Duodenal mucosa (tissue), 2 donors: Measurements from ENCODE around the gene CCSER1.
"Not testable (repeated sequence)": the region's sequence is repeated elsewhere in the genome, so short reads cannot be mapped to it uniquely, and the experiment has no call there.

Source experiments
- H3K27ac ChIP-seq: one replicate; pipeline ENCODE4 v1.7.0; 2013; ENCODE audit warnings: low read depth, low read length
- H3K27me3 ChIP-seq, 2 donors: one replicate each; pipeline ENCODE4 v1.7.0; 2013; ENCODE audit warnings: low read length in 2 of 2, control low read depth in 1 of 2; ENCODE audit not compliant: insufficient read depth in 2 of 2, control insufficient read depth in 1 of 2
- H3K36me3 ChIP-seq, 2 donors: one replicate each; pipeline ENCODE4 v1.7.0; 2013; ENCODE audit warnings: low read length in 2 of 2, control low read depth in 1 of 2; ENCODE audit not compliant: insufficient read depth in 2 of 2, control insufficient read depth in 1 of 2
- H3K4me1 ChIP-seq, 2 donors: one replicate each; pipeline ENCODE4 v1.7.0; 2013; ENCODE audit warnings: low read length in 2 of 2, control low read depth in 1 of 2; ENCODE audit not compliant: insufficient read depth in 2 of 2, control insufficient read depth in 1 of 2
- H3K4me3 ChIP-seq, 2 donors: one replicate each; pipeline ENCODE4 v1.7.0; 2013; ENCODE audit warnings: low read length in 2 of 2, low read depth in 1 of 2
- H3K9ac ChIP-seq, 2 donors: one replicate each; pipeline ENCODE4 v1.7.0; 2013; ENCODE audit warnings: low read length in 2 of 2, low read depth in 1 of 2
- H3K9me3 ChIP-seq, 2 donors: one replicate each; pipeline ENCODE4 v1.7.0; 2013; ENCODE audit warnings: low read length in 2 of 2, control low read depth in 1 of 2; ENCODE audit not compliant: control insufficient read depth in 1 of 2

CCSER1 gene

DNA sequence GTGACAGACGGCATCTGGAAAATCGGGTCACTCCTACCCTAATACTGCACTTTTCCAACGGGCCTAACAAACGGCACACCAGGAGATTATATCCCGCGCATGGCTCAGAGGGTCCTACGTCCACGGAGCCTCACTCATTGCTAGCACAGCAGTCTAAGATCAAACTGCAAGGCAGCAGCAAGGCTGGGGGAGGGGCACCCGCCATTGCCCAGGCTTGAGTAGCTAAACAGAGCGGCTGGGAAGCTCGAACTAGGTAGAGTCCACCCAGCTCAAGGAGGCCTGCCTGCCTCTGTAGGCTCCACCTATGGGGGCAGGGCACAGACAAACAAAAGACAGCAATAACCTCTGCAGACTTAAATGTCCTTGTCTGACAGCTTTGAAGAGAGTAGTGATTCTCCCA is 280.7 kb downstream of the CCSER1 start:
- H3K9me3 ChIP-seq, H3K27me3 ChIP-seq, H3K36me3 ChIP-seq, H3K27ac ChIP-seq, H3K4me3 ChIP-seq, H3K9ac ChIP-seq, H3K4me1 ChIP-seq: not testable (repeated sequence)

GRCh38 chr4:90412786-90413185 is 285.6 kb downstream of the CCSER1 start:
- H3K36me3 ChIP-seq, H3K27me3 ChIP-seq, H3K9ac ChIP-seq: not testable (repeated sequence)

GRCh38 chr4:90415116-90415515 is 287.9 kb downstream of the CCSER1 start:
- Histone ChIP-seq H3K4me3 (no peak overlapping the region), H3K9me3 (no peaks in the 10 kb centered on the region), H3K4me1 (no peaks in the 10 kb centered on the region), H3K9ac (no peak overlapping the region), H3K27me3 (no peaks in the 10 kb centered on the region), H3K27ac (no peak overlapping the region), H3K36me3 (no peaks in the 10 kb centered on the region)

More at GRCh38 chr4:90412786-90413185, 285.6 kb downstream of the CCSER1 start:
- H3K4me3 ChIP-seq, H3K9me3 ChIP-seq, H3K27ac ChIP-seq, H3K4me1 ChIP-seq: not testable (repeated sequence)

DNA sequence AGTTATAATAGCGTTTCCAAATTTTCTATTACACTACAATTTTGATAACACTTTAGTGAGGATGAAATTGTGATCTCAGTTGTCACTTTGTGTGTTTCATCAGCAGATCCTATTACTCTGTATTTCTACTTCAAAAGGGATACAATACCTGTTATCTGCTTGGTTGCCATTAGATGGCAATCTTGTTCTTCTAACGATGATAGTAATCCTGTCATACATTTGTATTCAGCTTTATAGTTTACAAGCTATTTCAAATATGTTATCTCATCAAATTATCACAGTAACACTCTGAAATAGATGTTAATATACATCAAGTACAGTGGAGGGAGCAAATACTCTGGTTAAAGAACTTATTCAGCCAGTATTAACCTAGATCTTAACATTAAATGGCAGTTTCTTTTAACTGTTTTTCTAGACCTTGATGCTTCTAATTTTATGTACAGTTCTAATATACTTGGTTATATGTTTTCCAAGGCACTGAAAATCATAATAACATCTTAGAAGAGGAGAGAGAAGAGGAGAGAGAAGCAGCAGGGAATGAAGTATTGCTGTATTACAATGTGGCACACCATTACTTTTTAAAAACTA is 292.0 kb downstream of the CCSER1 start:
- H3K27me3 ChIP-seq = no peaks in the 10 kb centered on the region
- no peaks in the 10 kb centered on the region for H3K9me3 ChIP-seq
- H3K36me3 ChIP-seq = no peaks in the 10 kb centered on the region
- no peak overlapping the region for H3K4me3 ChIP-seq
- no peaks in the 10 kb centered on the region for H3K4me1 ChIP-seq
- H3K9ac ChIP-seq = no peak overlapping the region
- H3K27ac ChIP-seq = no peak overlapping the region

- H3K36me3 ChIP-seq = no peaks in the 10 kb centered on the region
- H3K4me1 ChIP-seq = no peaks in the 10 kb centered on the region
- no peak overlapping the region for H3K4me3 ChIP-seq
- H3K9me3 ChIP-seq = no peaks in the 10 kb centered on the region
- no peak overlapping the region for H3K9ac ChIP-seq
- no peak overlapping the region for H3K27ac ChIP-seq
- no peaks in the 10 kb centered on the region for H3K27me3 ChIP-seq
Observed at GRCh38 chr4:90421161-90421560, 294.0 kb downstream of the CCSER1 start.

GRCh38 chr4:90425893-90426292 is 298.7 kb downstream of the CCSER1 start:
- no peaks in the 10 kb centered on the region for H3K4me1 ChIP-seq
- no peaks in the 10 kb centered on the region for H3K36me3 ChIP-seq
- no peak overlapping the region for H3K27ac ChIP-seq
- H3K4me3 ChIP-seq = no peak overlapping the region
- no peaks in the 10 kb centered on the region for H3K27me3 ChIP-seq
- H3K9ac ChIP-seq = no peak overlapping the region
- no peaks in the 10 kb centered on the region for H3K9me3 ChIP-seq

DNA sequence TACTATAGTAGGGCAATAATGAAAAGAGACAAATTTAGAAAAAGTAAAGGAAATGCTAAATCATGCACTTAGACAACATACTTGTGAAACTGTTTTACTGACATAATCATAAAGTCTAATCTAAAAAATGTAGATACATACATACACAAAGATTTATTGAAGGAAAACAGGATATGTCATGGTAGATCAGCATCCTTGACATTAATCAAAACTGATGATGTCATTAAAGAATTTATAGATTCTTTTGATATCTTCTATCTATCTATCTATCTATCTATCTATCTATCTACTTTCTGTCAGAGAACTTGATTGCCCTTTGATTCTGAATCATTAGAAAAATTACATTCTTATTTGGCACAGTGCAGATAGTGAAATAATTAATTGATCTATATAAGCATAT is 311.3 kb downstream of the CCSER1 start:
- H3K27ac ChIP-seq = no peak overlapping the region
- H3K4me3 ChIP-seq = no peak overlapping the region
- H3K36me3 ChIP-seq = no peaks in the 10 kb centered on the region
- H3K4me1 ChIP-seq = no peaks in the 10 kb centered on the region
- no peak overlapping the region for H3K9ac ChIP-seq
- no peaks in the 10 kb centered on the region for H3K9me3 ChIP-seq
- no peaks in the 10 kb centered on the region for H3K27me3 ChIP-seq

GRCh38 chr4:90441770-90442169 is 314.6 kb downstream of the CCSER1 start:
- no peak overlapping the region for H3K4me3 ChIP-seq
- no peaks in the 10 kb centered on the region for H3K9me3 ChIP-seq
- H3K36me3 ChIP-seq = no peaks in the 10 kb centered on the region

DNA sequence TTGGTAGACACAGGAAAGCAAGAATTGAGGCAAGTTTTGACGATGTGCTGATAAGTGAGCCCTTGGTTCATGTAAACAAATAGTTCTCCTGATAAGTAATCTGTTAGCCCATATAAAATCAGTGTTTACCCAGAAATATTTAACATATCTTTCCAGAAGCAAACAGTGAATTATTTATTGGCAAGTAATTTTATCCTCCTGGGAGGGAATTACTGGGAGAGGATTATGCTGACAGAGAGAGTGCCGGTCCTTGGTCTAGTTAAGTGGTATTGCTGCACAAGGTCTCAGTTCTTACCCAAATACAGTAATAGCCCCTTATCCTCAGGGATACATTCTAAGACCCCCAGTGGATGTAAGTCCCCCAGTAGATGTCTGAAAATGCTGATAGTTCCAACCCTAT is 315.4 kb downstream of the CCSER1 start:
- no peaks in the 10 kb centered on the region for H3K9me3 ChIP-seq
- H3K4me1 ChIP-seq = no peaks in the 10 kb centered on the region
- H3K36me3 ChIP-seq = no peaks in the 10 kb centered on the region
- H3K27me3 ChIP-seq = no peaks in the 10 kb centered on the region
- no peak overlapping the region for H3K9ac ChIP-seq
- no peak overlapping the region for H3K27ac ChIP-seq
- H3K4me3 ChIP-seq = no peak overlapping the region

More at GRCh38 chr4:90441770-90442169, 314.6 kb downstream of the CCSER1 start:
- Histone ChIP-seq H3K27ac (no peak overlapping the region), H3K9ac (no peak overlapping the region), H3K27me3 (no peaks in the 10 kb centered on the region), H3K4me1 (no peaks in the 10 kb centered on the region)

- no peak overlapping the region for H3K27ac ChIP-seq
Observed at GRCh38 chr4:90443231-90443630, 316.0 kb downstream of the CCSER1 start.

DNA sequence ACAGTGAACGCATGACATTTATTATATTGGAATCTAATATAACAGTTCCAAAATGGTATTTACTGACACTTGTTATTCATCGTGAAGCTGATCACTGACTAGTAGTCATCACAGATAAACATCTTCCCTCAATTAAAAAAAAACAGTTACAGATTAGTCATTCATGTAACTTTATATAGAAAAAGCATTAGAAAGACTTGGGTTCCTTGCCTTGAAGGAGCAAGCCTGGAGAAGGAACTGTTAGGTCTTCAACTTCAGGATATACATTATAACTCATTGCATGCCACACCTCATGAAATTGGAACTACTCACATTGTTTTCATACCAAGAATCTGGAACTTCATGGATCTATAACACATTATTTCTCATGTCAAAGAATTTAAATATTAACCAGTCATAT is 317.7 kb downstream of the CCSER1 start:
- Histone ChIP-seq H3K27ac (no peak overlapping the region), H3K9ac (no peak overlapping the region), H3K4me3 (no peak overlapping the region), H3K27me3 (no peaks in the 10 kb centered on the region), H3K36me3 (no peaks in the 10 kb centered on the region), H3K9me3 (peaks cover 4 to 6% of the 10 kb centered on the region in 2 donors), H3K4me1 (no peaks in the 10 kb centered on the region)

More at GRCh38 chr4:90443231-90443630, 316.0 kb downstream of the CCSER1 start:
- Histone ChIP-seq H3K4me3 (no peak overlapping the region), H3K9ac (no peak overlapping the region), H3K9me3 (no peaks in the 10 kb centered on the region), H3K36me3 (no peaks in the 10 kb centered on the region), H3K27me3 (no peaks in the 10 kb centered on the region), H3K4me1 (no peaks in the 10 kb centered on the region)
